ENCODE results near the gene CPSF4.

DNA sequence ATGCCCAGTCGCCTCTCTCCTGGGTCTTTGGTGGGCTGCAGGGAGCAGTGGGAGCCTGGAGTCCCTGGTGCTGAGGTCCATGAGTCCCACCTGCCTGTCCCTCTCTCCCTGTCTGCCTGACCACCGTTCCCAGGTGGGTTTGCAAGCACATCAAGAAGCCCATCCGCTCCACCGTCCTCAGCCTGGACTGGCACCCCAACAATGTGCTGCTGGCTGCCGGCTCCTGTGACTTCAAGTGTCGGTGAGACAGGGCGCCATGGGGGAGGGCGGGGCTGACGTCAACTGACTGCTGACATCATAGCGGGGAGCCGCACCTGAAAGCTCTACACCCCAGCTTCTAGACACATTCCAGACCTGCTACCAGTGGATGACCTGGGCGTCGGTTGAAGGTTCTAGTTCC, 49.0 kb upstream of the CPSF4 start:
- TF ChIP-seq, protein P1, sequence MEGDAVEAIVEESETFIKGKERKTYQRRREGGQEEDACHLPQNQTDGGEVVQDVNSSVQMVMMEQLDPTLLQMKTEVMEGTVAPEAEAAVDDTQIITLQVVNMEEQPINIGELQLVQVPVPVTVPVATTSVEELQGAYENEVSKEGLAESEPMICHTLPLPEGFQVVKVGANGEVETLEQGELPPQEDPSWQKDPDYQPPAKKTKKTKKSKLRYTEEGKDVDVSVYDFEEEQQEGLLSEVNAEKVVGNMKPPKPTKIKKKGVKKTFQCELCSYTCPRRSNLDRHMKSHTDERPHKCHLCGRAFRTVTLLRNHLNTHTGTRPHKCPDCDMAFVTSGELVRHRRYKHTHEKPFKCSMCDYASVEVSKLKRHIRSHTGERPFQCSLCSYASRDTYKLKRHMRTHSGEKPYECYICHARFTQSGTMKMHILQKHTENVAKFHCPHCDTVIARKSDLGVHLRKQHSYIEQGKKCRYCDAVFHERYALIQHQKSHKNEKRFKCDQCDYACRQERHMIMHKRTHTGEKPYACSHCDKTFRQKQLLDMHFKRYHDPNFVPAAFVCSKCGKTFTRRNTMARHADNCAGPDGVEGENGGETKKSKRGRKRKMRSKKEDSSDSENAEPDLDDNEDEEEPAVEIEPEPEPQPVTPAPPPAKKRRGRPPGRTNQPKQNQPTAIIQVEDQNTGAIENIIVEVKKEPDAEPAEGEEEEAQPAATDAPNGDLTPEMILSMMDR (IDR thresholded peaks at IDR 0.05 in 2 of 3, conservative IDR thresholded peaks at IDR 0.05 in 1 of 3; ENCODE audit: borderline replicate concordance in 1 of 3, insufficient read depth in 1 of 3, low read depth in 2 of 3, low read length in 2 of 3), result no peak
- TF ChIP-seq YY1 (IDR thresholded peaks at IDR 0.05; ENCODE audit: extremely low read depth, insufficient replicate concordance, low read depth, low read length), result no peak
- TF ChIP-seq POLR2AphosphoS5 (IDR thresholded peaks at IDR 0.05; ENCODE audit: low read depth, low read length), result no peak; the same call in 1 of the 2 replicates
- TF ChIP-seq JUND (IDR thresholded peaks at IDR 0.05), result no peak
- no peak for TF ChIP-seq EZH2phosphoT487 (IDR thresholded peaks at IDR 0.05; ENCODE audit: borderline replicate concordance)
